ENCODE results near the gene SLC44A4.

DNA sequence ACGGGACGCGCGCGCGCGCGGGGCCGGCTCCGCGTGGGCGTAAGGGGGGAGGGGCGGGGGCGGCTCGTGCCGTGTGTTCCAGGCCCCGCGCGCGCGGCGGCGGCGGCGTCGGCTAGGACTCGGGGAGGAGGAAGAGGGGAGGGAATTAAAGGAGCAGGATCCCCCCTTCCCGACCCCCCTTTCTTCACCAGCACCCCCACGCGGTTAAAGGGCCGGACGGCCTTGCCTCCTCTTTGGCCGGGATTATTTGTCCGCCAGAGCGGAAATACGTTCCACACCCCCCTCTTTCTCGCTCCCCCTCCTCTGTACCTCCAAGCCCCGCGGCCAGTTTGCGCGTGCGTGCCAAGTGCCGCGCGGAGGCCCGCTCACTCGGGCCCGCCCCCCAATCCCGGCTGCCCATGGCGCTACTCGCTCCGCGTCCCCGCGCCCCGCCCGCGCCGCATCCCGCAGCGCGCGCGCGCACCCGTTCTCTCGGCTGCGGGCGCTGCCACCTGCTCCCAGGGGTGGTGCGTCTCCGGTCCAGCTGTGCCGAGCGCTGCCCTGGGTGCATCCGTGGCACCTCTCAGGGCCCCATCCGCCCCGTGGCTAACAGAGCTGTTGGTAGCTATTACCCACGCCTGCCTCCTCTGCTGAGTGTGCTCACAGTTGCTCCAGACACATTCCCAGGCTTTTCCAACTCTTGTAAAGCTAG lies 23.3 kb upstream of the SLC44A4 start, which contains the start of gene ZBTB12:
- TF ChIP-seq CTCF (IDR thresholded peaks at IDR 0.05 in 4 of 5, conservative IDR thresholded peaks at IDR 0.05 in 1 of 5), result peak in 1 of 5 experiments; percentile 20
- TF ChIP-seq POLR2A (IDR thresholded peaks at IDR 0.05), result peak; percentile 22 to 33
